Measurements from ENCODE around the gene TBCA. TPM values are rescaled to one million over a fixed set of nuclear protein-coding genes. Genes with fewer than 3 reads are reported as not detected.

Gene TBCA
- total RNA-seq, 2 experiments from 2014 or later = 174 to 268 TPM

- H3K27ac ChIP-seq (ENCODE audit: low read depth, low read length, poor library complexity, severe bottlenecking) = no peak overlapping the region
- CTCF ChIA-PET (ENCODE audit: unreplicated experiment) = no interaction called here
- TF ChIP-seq CTCF (conservative IDR thresholded peaks at IDR 0.05; ENCODE audit: low read length) = no peak
- TF ChIP-seq EZH2phosphoT487 (IDR thresholded peaks at IDR 0.05; ENCODE audit: borderline replicate concordance, low read depth, low read length) = no peak
- no TSS peak for BruUV-seq (replicated peaks)
- H3K79me2 ChIP-seq (ENCODE audit: insufficient read depth, low read depth, low read length) = peaks cover 56% of the 10 kb centered on the region
- H3K4me3 ChIP-seq (ENCODE audit: low read depth, low read length, poor library complexity, severe bottlenecking) = no peak overlapping the region
- H3K4me2 ChIP-seq (ENCODE audit: low read length) = no peak overlapping the region
- peaks cover 87% of the 10 kb centered on the region for H3K36me3 ChIP-seq (ENCODE audit: insufficient read depth, low read length)
- H4K20me1 ChIP-seq (ENCODE audit: insufficient read depth, low read length) = no peaks in the 10 kb centered on the region
- H3K9me2 ChIP-seq (ENCODE audit: insufficient read depth, low read length) = no peaks in the 10 kb centered on the region
- DNase-seq (ENCODE audit: low spot score) = no peak
- POLR2A ChIA-PET = interaction anchor here (0.7 to 1.2 kb wide), 4 partner anchors 15 to 960 kb away, joined by 3 to 5 read pairs (median 3); no protein-coding TSS in a partner anchor
- intact Hi-C loops (cut with micrococcal nuclease; ENCODE audit: unreplicated experiment) = no loop called here
- H3K4me1 ChIP-seq (ENCODE audit: insufficient read depth, low read length, poor library complexity, severe bottlenecking) = no peaks in the 10 kb centered on the region
- no peak overlapping the region for H2AFZ ChIP-seq (ENCODE audit: low read length)
- peaks cover 8% of the 10 kb centered on the region for H3K9me3 ChIP-seq (ENCODE audit: low read length)
Measured at GRCh38 chr5:77698920-77699319, 77.2 kb downstream of the TBCA start.

GRCh38 chr5:77697692-77698091 is 78.4 kb downstream of the TBCA start:
- DNase-seq (ENCODE audit: low spot score) = no peak
- TF ChIP-seq CTCF (conservative IDR thresholded peaks at IDR 0.05; ENCODE audit: low read length) = no peak
- Histone ChIP-seq H4K20me1 (ENCODE audit: insufficient read depth, low read length) (no peaks in the 10 kb centered on the region), H3K9me2 (ENCODE audit: insufficient read depth, low read length) (no peaks in the 10 kb centered on the region), H3K9me3 (ENCODE audit: low read length) (peaks cover 8% of the 10 kb centered on the region), H3K4me2 (ENCODE audit: low read length) (no peak overlapping the region), H2AFZ (ENCODE audit: low read length) (no peak overlapping the region), H3K4me1 (ENCODE audit: insufficient read depth, low read length, poor library complexity, severe bottlenecking) (no peaks in the 10 kb centered on the region), H3K79me2 (ENCODE audit: insufficient read depth, low read depth, low read length) (peaks cover 56% of the 10 kb centered on the region), H3K36me3 (ENCODE audit: insufficient read depth, low read length) (peaks cover 82% of the 10 kb centered on the region), H3K4me3 (ENCODE audit: low read depth, low read length, poor library complexity, severe bottlenecking) (no peak overlapping the region), H3K27ac (ENCODE audit: low read depth, low read length, poor library complexity, severe bottlenecking) (no peak overlapping the region)
- intact Hi-C loops (cut with micrococcal nuclease; ENCODE audit: unreplicated experiment) = no loop called here
- POLR2A ChIA-PET = interaction anchor here (0.6 kb wide), 1 partner anchor 1138 kb away, joined by 3 read pairs; no protein-coding TSS in a partner anchor
- CTCF ChIA-PET (ENCODE audit: unreplicated experiment) = no interaction called here
- no TSS peak for BruUV-seq (replicated peaks)

- intact Hi-C loops (cut with micrococcal nuclease; ENCODE audit: unreplicated experiment) = no loop called here
- TF ChIP-seq EZH2phosphoT487 (IDR thresholded peaks at IDR 0.05; ENCODE audit: borderline replicate concordance, low read depth, low read length) = no peak
- TF ChIP-seq CTCF (conservative IDR thresholded peaks at IDR 0.05; ENCODE audit: low read length) = no peak
- Histone ChIP-seq H3K79me2 (ENCODE audit: insufficient read depth, low read depth, low read length) (peaks cover 52% of the 10 kb centered on the region), H3K4me2 (ENCODE audit: low read length) (no peak overlapping the region), H3K27ac (ENCODE audit: low read depth, low read length, poor library complexity, severe bottlenecking) (no peak overlapping the region), H2AFZ (ENCODE audit: low read length) (no peak overlapping the region), H4K20me1 (ENCODE audit: insufficient read depth, low read length) (no peaks in the 10 kb centered on the region), H3K9me3 (ENCODE audit: low read length) (peaks cover 8% of the 10 kb centered on the region), H3K4me1 (ENCODE audit: insufficient read depth, low read length, poor library complexity, severe bottlenecking) (no peaks in the 10 kb centered on the region), H3K36me3 (ENCODE audit: insufficient read depth, low read length) (peaks cover 79% of the 10 kb centered on the region), H3K9me2 (ENCODE audit: insufficient read depth, low read length) (no peaks in the 10 kb centered on the region), H3K4me3 (ENCODE audit: low read depth, low read length, poor library complexity, severe bottlenecking) (no peak overlapping the region)
- BruUV-seq (replicated peaks) = no TSS peak
- POLR2A ChIA-PET = interaction anchor here (1.0 to 1.4 kb wide), 2 partner anchors 12 to 13 kb away, joined by 3 read pairs; no protein-coding TSS in a partner anchor
- no peak for DNase-seq (ENCODE audit: low spot score)
- CTCF ChIA-PET (ENCODE audit: unreplicated experiment) = no interaction called here
Measured at GRCh38 chr5:77696120-77696519, 80.0 kb downstream of the TBCA start.
